Left lung (tissue), 10 donors: Measurements from ENCODE around the gene TMCC3. TPM values are rescaled to one million over a fixed set of nuclear protein-coding genes. Genes with fewer than 3 reads are reported as not detected.

Source experiments
- ATAC-seq: fragments of 200-7000 bp; cut with Tn5 transposase; one replicate; pipeline ENCODE4 v1.9.1; 2020; ENCODE audit warnings: moderate library complexity
- DNase-seq, 4 donors: peaks; one replicate each; pipeline ENCODE4 v3.0.0-alpha.2; 2013 to 2020
- H3K27ac ChIP-seq, 2 donors: fragments of 200-600 bp; sonication (generic) in 1 of 2; one replicate each; pipeline versions ENCODE4 v1.5.0 to v1.8.0; 2020 to 2021
- H3K27me3 ChIP-seq, 2 donors: fragments of 200-600 bp; sonication (generic) in 1 of 2; one replicate each; pipeline versions ENCODE4 v1.5.0 to v1.8.0; 2020 to 2021
- H3K36me3 ChIP-seq, 2 donors: fragments of 200-600 bp; sonication (generic) in 1 of 2; one replicate each; pipeline versions ENCODE4 v1.5.0 to v1.8.0; 2020 to 2021
- H3K4me1 ChIP-seq, 2 donors: fragments of 200-600 bp; one replicate each; pipeline ENCODE4 v1.8.0; 2021
- H3K4me3 ChIP-seq, 2 donors: fragments of 200-600 bp; sonication (generic) in 1 of 2; one replicate each; pipeline versions ENCODE4 v1.5.0 to v1.8.0; 2020 to 2021; ENCODE audit warnings: mild to moderate bottlenecking in 1 of 2
- H3K9me3 ChIP-seq, 2 donors: fragments of 200-600 bp; sonication (generic) in 1 of 2; one replicate each; pipeline versions ENCODE4 v1.5.0 to v1.8.0; 2020 to 2021
- intact Hi-C, 2 donors: fragments of 100-400 bp; cut with DNase I; formaldehyde crosslinking; loops; one replicate each; pipeline versions ENCODE4 v1.11.2 to v1.14.2; 2022
- polyA plus RNA-seq, 6 donors: library from polyadenylated mRNA; unstranded; fragments of 120-200 nt; gene quantifications; one replicate each; pipeline ENCODE4 v1.2.1, GENCODE V29; 2013; ENCODE audit not compliant: insufficient read length in 6 of 6
- total RNA-seq, 2 donors: library from RNA; stranded (reverse); fragmentation: NEBNext Ultra II Directional; extraction: Animal tissue kit (Norgen Biotek cat#: 25700); gene quantifications; one replicate each; pipeline ENCODE4 v1.2.1, GENCODE V29; 2021
- TF ChIP-seq, protein P1 (sequence below), 2 donors: fragments of 200-600 bp; sonication (generic) in 1 of 2; IDR thresholded peaks; one replicate each; pipeline versions ENCODE4 v1.5.0 to v1.8.0; 2021; ENCODE audit warnings: antibody characterized with exemption in 2 of 2
- donor health status: DM: no; HTN: yes; CAD: no.
- donor health status: DM: no; HTN: no; CAD: no.

TMCC3 gene
- total and polyA plus RNA-seq, 8 donors, result 3.7 to 11.4 (median 6.8) TPM

- no peak overlapping the region for H3K4me3 ChIP-seq
- peak in 1 of 4 donors; percentile 55 for DNase-seq
- no peaks in the 10 kb centered on the region for H3K27me3 ChIP-seq
- TF ChIP-seq, protein P1, sequence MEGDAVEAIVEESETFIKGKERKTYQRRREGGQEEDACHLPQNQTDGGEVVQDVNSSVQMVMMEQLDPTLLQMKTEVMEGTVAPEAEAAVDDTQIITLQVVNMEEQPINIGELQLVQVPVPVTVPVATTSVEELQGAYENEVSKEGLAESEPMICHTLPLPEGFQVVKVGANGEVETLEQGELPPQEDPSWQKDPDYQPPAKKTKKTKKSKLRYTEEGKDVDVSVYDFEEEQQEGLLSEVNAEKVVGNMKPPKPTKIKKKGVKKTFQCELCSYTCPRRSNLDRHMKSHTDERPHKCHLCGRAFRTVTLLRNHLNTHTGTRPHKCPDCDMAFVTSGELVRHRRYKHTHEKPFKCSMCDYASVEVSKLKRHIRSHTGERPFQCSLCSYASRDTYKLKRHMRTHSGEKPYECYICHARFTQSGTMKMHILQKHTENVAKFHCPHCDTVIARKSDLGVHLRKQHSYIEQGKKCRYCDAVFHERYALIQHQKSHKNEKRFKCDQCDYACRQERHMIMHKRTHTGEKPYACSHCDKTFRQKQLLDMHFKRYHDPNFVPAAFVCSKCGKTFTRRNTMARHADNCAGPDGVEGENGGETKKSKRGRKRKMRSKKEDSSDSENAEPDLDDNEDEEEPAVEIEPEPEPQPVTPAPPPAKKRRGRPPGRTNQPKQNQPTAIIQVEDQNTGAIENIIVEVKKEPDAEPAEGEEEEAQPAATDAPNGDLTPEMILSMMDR (IDR thresholded peaks at IDR 0.05), result no peak
- H3K36me3 ChIP-seq, result peaks cover 0 to 21% of the 10 kb centered on the region in 2 donors
- H3K27ac ChIP-seq, result no peak overlapping the region
- intact Hi-C loops, result no loop called here
- H3K9me3 ChIP-seq, result no peaks in the 10 kb centered on the region
- no peaks in the 10 kb centered on the region for H3K4me1 ChIP-seq
- no peak for ATAC-seq
Measured at GRCh38 chr12:94571556-94571955, 78.8 kb downstream of the TMCC3 start.

- DNase-seq (no peak), ATAC-seq (no peak)
- no peaks in the 10 kb centered on the region for H3K9me3 ChIP-seq
- H3K36me3 ChIP-seq, result peaks cover 0 to 21% of the 10 kb centered on the region in 2 donors
- intact Hi-C loops, result no loop called here
- TF ChIP-seq, protein P1 (IDR thresholded peaks at IDR 0.05), result no peak
- no peak overlapping the region for H3K4me3 ChIP-seq
- H3K27me3 ChIP-seq, result no peaks in the 10 kb centered on the region
- H3K27ac ChIP-seq, result no peak overlapping the region
- no peaks in the 10 kb centered on the region for H3K4me1 ChIP-seq
Measured at GRCh38 chr12:94570161-94570560, 80.2 kb downstream of the TMCC3 start.

DNA sequence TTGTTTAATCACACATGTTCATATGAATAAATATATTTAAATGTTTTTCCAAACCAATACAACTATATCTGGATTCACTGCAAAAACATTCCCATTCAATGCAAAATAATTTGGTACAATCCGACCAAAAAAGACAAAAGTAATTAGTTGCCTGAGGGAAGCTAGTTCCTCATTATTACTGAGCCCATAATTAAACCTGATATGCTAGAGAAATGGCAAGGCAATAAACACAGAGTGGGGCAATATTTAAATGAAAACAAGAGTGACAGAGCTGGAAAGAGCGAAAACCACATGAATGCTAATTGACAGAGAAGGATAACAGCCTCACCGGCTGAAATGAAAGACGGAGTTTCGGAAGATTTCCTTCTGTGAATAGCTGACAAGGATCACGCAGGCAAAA is 82.6 kb downstream of the TMCC3 start:
- no peak for ATAC-seq
- no peak overlapping the region for H3K4me3 ChIP-seq
- no peaks in the 10 kb centered on the region for H3K27me3 ChIP-seq
- no peak overlapping the region for H3K27ac ChIP-seq
- intact Hi-C loops, result no loop called here
- DNase-seq, result no peak
- H3K4me1 ChIP-seq, result no peaks in the 10 kb centered on the region
- no peaks in the 10 kb centered on the region for H3K9me3 ChIP-seq
- H3K36me3 ChIP-seq, result peaks cover 0 to 21% of the 10 kb centered on the region in 2 donors
- TF ChIP-seq, protein P1 (IDR thresholded peaks at IDR 0.05), result no peak

DNA sequence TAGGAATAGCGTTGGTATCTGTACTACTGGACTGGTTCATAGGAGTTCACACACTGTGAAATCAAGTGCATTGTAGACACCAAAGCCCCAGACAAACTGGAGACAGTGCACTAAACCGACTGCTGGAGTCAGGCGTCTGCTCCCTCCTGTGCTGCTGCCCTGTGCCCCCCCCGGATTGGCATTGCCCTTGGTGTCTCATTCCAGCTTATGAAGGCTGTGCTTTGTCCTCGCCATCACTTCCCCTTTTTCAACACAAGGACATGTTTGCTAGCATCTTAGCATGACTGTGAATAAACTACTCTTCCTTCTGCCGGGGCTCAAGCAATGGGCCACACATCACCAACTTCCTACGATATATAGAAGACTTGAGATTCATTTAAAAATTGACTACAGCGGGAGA is 84.0 kb downstream of the TMCC3 start:
- TF ChIP-seq, protein P1 (IDR thresholded peaks at IDR 0.05), result no peak
- H3K36me3 ChIP-seq, result peaks cover 0 to 19% of the 10 kb centered on the region in 2 donors
- H3K27ac ChIP-seq, result no peak overlapping the region
- intact Hi-C loops, result no loop called here
- H3K9me3 ChIP-seq, result no peaks in the 10 kb centered on the region
- ATAC-seq (no peak), DNase-seq (no peak)
- H3K4me3 ChIP-seq, result no peak overlapping the region
- H3K27me3 ChIP-seq, result no peaks in the 10 kb centered on the region
- H3K4me1 ChIP-seq, result no peaks in the 10 kb centered on the region

- ATAC-seq (no peak), DNase-seq (no peak)
- Histone ChIP-seq H3K36me3 (peaks cover 0 to 12% of the 10 kb centered on the region in 2 donors), H3K4me1 (no peaks in the 10 kb centered on the region), H3K9me3 (no peaks in the 10 kb centered on the region), H3K27me3 (no peaks in the 10 kb centered on the region), H3K27ac (no peak overlapping the region), H3K4me3 (no peak overlapping the region)
- intact Hi-C loops, result no loop called here
- TF ChIP-seq, protein P1 (IDR thresholded peaks at IDR 0.05), result no peak
Measured at GRCh38 chr12:94565683-94566082, 84.7 kb downstream of the TMCC3 start.
